Ishikawa (cell line): Measurements from ENCODE around the gene IGSF8.
A peak's percentile ranks its signal among the peaks of the same experiment; 100 is the strongest.

Experiments
- CEBPB ChIP-seq: IDR thresholded peaks from 2 replicates; pipeline ENCODE4 v1.6.1; 2012
- CREB1 ChIP-seq: IDR thresholded peaks from 2 replicates; pipeline ENCODE4 v1.6.1; 2012; ENCODE audit warnings: low read depth
- EGR1 ChIP-seq: IDR thresholded peaks from 2 replicates; pipeline ENCODE4 v1.6.1; 2012
- EP300 ChIP-seq: IDR thresholded peaks from 2 replicates; pipeline ENCODE4 v1.6.1; 2012; ENCODE audit warnings: borderline replicate concordance
- FOXM1 ChIP-seq: IDR thresholded peaks from 2 replicates; pipeline ENCODE4 v1.6.1; 2012; ENCODE audit warnings: low read depth, borderline replicate concordance
- MAX ChIP-seq: IDR thresholded peaks from 2 replicates; pipeline ENCODE4 v1.6.1; 2012
- NFIC ChIP-seq: IDR thresholded peaks from 2 replicates; pipeline ENCODE4 v1.6.1; 2012
- RAD21 ChIP-seq: IDR thresholded peaks from 2 replicates; pipeline ENCODE4 v1.6.1; 2012; ENCODE audit warnings: low read depth
- REST ChIP-seq: IDR thresholded peaks from 2 replicates; pipeline ENCODE4 v1.6.1; 2012; ENCODE audit warnings: low read depth, mild to moderate bottlenecking
- TAF1 ChIP-seq: IDR thresholded peaks from 2 replicates; pipeline ENCODE4 v1.6.1; 2012; ENCODE audit warnings: low read depth, mild to moderate bottlenecking
- TCF12 ChIP-seq: IDR thresholded peaks from 2 replicates; pipeline ENCODE4 v1.6.1; 2012; ENCODE audit warnings: low read depth
- TEAD4 ChIP-seq: IDR thresholded peaks from 2 replicates; pipeline ENCODE4 v1.6.1; 2012
- USF1 ChIP-seq: IDR thresholded peaks from 2 replicates; pipeline ENCODE4 v1.6.1; 2012
- YY1 ChIP-seq: IDR thresholded peaks from 2 replicates; pipeline ENCODE4 v1.6.1; 2012; ENCODE audit warnings: low read depth
- ZBTB7A ChIP-seq: IDR thresholded peaks from 2 replicates; pipeline ENCODE4 v1.6.1; 2012; ENCODE audit warnings: low read depth

IGSF8 gene

GRCh38 chr1:160091666-160092223 is 6.7 kb downstream of the IGSF8 start:
- TF ChIP-seq REST (peak; percentile 40; the same call in 1 of the 2 replicates), YY1 (no peak)

- TF ChIP-seq EGR1 (no peak), ZBTB7A (no peak), TAF1 (no peak), EP300 (no peak), CEBPB (no peak), RAD21 (no peak)
Observed at GRCh38 chr1:160090760-160091159, 7.7 kb downstream of the IGSF8 start.

GRCh38 chr1:160089883-160090282 is 8.5 kb downstream of the IGSF8 start:
- TF ChIP-seq EGR1 = no peak
- TF ChIP-seq EP300 = no peak
- no peak for TF ChIP-seq ZBTB7A
- TF ChIP-seq YY1 = no peak
- no peak for TF ChIP-seq CREB1
- no peak for TF ChIP-seq TEAD4
- no peak for TF ChIP-seq REST
- no peak for TF ChIP-seq TCF12
- TF ChIP-seq NFIC = no peak
- TF ChIP-seq FOXM1 = no peak
- no peak for TF ChIP-seq MAX
- TF ChIP-seq CEBPB = no peak
- TF ChIP-seq USF1 = no peak
- no peak for TF ChIP-seq RAD21
- no peak for TF ChIP-seq TAF1

GRCh38 chr1:160087118-160087662 is 11.2 kb downstream of the IGSF8 start:
- no peak for TF ChIP-seq TEAD4
- TF ChIP-seq ZBTB7A = no peak
- TF ChIP-seq REST = no peak
- no peak for TF ChIP-seq TAF1
- no peak for TF ChIP-seq MAX
- no peak for TF ChIP-seq USF1
- no peak for TF ChIP-seq EGR1
- no peak for TF ChIP-seq TCF12

- TF ChIP-seq TCF12 = no peak
Observed at GRCh38 chr1:160086456-160086892, 11.9 kb downstream of the IGSF8 start.
